H1 (cell line): ENCODE measurements around the gene COX19. TPM values are rescaled to one million over a fixed set of nuclear protein-coding genes. Genes with fewer than 3 reads are reported as not detected.

Experiments used
- CEBPB ChIP-seq: IDR thresholded peaks from 2 replicates; pipeline ENCODE4 v1.6.1; 2012; ENCODE audit warnings: low read depth, low read length
- POLR2AphosphoS5 ChIP-seq: IDR thresholded peaks from 2 replicates; pipeline ENCODE4 v1.6.1; 2011; ENCODE audit warnings: low read depth, low read length
- POU5F1 ChIP-seq: IDR thresholded peaks from 2 replicates; pipeline ENCODE4 v1.6.1; 2011; ENCODE audit warnings: low read depth, mild to moderate bottlenecking, low read length, moderate library complexity
- SP1 ChIP-seq: IDR thresholded peaks from 2 replicates; pipeline ENCODE4 v1.6.1; 2011; ENCODE audit warnings: low read depth, low read length
- polyA plus RNA-seq, 7 experiments: library from polyadenylated mRNA; depleted of rRNA in 3 of 7; stranded (reverse) in 5 of 7; unstranded in 2 of 7; fragments of >200 nt in 5 of 7; fragments of 200-250 nt in 2 of 7; gene quantifications; 1 replicate in 5 of 7; 2 replicates in 1 of 7; 4 replicates in 1 of 7; pipeline versions ENCODE4 v1.2.1 to v1.2.3, GENCODE V29; 2011 to 2013; ENCODE audit warnings: missing spikeins in 2 of 7, mixed read lengths in 2 of 7
- total RNA-seq: library from RNA; stranded (reverse); fragmentation: NEBNext Ultra II Directional; extraction: Animal tissue kit (Norgen Biotek cat#: 25700); gene quantifications from 2 replicates; pipeline ENCODE4 v1.2.1, GENCODE V29; 2021
- TF ChIP-seq, protein P1 (sequence below): fragments of 300-600 bp; sonication (generic); IDR thresholded peaks from 2 replicates; pipeline ENCODE4 v1.7.1; 2012; ENCODE audit warnings: low read length, moderate library complexity, mild to moderate bottlenecking, inconsistent platforms; ENCODE audit not compliant: insufficient replicate concordance

The COX19 gene
- total and polyA plus RNA-seq, 2 of the 8 experiments (the other 6 are each of a cell fraction or from before 2014, with no cell fraction given): 3.9 to 7.9 TPM

DNA sequence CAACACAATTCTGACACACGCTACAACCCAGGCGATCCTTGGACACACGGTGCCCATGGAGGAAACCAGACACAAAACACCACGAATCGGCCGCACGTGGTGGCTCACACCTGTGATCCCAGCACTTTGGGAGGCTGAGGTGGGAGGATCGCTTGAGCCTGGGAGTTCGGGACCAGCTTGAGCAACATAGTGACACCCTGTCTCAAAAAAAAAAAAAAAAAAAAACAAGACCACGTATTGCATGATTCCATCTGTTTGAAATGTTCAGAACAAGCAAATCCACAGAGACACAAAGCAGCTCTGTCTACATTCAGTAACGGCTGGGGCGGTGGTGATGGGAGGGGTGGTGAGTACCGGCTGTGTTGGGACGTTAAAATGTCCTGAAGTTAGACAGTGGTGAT, 46.0 kb downstream of the COX19 start (continued):
- TF ChIP-seq, protein P1, sequence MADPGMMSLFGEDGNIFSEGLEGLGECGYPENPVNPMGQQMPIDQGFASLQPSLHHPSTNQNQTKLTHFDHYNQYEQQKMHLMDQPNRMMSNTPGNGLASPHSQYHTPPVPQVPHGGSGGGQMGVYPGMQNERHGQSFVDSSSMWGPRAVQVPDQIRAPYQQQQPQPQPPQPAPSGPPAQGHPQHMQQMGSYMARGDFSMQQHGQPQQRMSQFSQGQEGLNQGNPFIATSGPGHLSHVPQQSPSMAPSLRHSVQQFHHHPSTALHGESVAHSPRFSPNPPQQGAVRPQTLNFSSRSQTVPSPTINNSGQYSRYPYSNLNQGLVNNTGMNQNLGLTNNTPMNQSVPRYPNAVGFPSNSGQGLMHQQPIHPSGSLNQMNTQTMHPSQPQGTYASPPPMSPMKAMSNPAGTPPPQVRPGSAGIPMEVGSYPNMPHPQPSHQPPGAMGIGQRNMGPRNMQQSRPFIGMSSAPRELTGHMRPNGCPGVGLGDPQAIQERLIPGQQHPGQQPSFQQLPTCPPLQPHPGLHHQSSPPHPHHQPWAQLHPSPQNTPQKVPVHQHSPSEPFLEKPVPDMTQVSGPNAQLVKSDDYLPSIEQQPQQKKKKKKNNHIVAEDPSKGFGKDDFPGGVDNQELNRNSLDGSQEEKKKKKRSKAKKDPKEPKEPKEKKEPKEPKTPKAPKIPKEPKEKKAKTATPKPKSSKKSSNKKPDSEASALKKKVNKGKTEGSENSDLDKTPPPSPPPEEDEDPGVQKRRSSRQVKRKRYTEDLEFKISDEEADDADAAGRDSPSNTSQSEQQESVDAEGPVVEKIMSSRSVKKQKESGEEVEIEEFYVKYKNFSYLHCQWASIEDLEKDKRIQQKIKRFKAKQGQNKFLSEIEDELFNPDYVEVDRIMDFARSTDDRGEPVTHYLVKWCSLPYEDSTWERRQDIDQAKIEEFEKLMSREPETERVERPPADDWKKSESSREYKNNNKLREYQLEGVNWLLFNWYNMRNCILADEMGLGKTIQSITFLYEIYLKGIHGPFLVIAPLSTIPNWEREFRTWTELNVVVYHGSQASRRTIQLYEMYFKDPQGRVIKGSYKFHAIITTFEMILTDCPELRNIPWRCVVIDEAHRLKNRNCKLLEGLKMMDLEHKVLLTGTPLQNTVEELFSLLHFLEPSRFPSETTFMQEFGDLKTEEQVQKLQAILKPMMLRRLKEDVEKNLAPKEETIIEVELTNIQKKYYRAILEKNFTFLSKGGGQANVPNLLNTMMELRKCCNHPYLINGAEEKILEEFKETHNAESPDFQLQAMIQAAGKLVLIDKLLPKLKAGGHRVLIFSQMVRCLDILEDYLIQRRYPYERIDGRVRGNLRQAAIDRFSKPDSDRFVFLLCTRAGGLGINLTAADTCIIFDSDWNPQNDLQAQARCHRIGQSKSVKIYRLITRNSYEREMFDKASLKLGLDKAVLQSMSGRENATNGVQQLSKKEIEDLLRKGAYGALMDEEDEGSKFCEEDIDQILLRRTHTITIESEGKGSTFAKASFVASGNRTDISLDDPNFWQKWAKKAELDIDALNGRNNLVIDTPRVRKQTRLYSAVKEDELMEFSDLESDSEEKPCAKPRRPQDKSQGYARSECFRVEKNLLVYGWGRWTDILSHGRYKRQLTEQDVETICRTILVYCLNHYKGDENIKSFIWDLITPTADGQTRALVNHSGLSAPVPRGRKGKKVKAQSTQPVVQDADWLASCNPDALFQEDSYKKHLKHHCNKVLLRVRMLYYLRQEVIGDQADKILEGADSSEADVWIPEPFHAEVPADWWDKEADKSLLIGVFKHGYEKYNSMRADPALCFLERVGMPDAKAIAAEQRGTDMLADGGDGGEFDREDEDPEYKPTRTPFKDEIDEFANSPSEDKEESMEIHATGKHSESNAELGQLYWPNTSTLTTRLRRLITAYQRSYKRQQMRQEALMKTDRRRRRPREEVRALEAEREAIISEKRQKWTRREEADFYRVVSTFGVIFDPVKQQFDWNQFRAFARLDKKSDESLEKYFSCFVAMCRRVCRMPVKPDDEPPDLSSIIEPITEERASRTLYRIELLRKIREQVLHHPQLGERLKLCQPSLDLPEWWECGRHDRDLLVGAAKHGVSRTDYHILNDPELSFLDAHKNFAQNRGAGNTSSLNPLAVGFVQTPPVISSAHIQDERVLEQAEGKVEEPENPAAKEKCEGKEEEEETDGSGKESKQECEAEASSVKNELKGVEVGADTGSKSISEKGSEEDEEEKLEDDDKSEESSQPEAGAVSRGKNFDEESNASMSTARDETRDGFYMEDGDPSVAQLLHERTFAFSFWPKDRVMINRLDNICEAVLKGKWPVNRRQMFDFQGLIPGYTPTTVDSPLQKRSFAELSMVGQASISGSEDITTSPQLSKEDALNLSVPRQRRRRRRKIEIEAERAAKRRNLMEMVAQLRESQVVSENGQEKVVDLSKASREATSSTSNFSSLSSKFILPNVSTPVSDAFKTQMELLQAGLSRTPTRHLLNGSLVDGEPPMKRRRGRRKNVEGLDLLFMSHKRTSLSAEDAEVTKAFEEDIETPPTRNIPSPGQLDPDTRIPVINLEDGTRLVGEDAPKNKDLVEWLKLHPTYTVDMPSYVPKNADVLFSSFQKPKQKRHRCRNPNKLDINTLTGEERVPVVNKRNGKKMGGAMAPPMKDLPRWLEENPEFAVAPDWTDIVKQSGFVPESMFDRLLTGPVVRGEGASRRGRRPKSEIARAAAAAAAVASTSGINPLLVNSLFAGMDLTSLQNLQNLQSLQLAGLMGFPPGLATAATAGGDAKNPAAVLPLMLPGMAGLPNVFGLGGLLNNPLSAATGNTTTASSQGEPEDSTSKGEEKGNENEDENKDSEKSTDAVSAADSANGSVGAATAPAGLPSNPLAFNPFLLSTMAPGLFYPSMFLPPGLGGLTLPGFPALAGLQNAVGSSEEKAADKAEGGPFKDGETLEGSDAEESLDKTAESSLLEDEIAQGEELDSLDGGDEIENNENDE: no peak
- no peak for TF ChIP-seq POLR2AphosphoS5
- TF ChIP-seq CEBPB: no peak
- TF ChIP-seq POU5F1: no peak
- no peak for TF ChIP-seq SP1
